IPS-18c (cell line): ENCODE data around the gene TNS1.

ENCODE experiments used
- H3K4me3 ChIP-seq: 2 replicates; pipeline ENCODE4 v1.7.0; 2013; ENCODE audit warnings: low read depth, mild to moderate bottlenecking, low read length, moderate library complexity; ENCODE audit not compliant: insufficient read depth
- H3K9me3 ChIP-seq: one replicate; pipeline ENCODE4 v1.6.1; 2013; ENCODE audit warnings: mild to moderate bottlenecking, low read length, moderate library complexity; ENCODE audit not compliant: control insufficient read depth, insufficient read depth

TNS1 gene

DNA sequence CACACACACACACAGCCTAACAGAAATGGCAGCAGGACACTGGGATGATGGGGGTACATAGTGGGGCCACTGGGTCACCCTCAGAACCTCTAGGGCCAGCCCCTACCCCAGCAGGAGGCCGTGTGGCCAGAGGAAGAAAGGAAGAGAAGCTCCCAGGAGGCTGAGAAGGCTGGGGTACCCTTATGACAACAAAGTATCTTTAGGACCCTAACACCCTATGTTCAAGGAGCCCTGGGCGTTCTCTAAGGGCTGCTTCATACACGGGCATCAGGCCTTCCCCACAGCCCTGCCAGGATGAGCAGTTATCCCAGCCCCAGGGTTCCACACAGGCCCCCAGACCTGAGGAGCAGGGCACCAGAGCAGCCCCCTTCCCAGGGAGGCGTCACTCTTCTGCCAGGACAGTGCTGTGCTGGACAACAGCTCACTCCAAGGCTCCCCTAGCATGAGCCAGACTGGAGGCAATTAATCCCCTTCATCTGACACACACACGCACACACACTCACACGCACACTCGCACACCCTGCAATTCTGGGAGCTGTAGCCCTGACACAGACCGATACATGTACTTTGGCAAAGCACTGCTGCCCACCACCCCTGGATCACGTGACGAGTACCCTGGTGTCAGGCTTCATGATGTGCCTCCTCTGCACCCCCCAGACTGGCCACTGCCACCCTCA lies 163.6 kb downstream of the TNS1 start:
- Histone ChIP-seq H3K9me3 (peaks cover 6% of the 10 kb centered on the region), H3K4me3 (no peak overlapping the region)

DNA sequence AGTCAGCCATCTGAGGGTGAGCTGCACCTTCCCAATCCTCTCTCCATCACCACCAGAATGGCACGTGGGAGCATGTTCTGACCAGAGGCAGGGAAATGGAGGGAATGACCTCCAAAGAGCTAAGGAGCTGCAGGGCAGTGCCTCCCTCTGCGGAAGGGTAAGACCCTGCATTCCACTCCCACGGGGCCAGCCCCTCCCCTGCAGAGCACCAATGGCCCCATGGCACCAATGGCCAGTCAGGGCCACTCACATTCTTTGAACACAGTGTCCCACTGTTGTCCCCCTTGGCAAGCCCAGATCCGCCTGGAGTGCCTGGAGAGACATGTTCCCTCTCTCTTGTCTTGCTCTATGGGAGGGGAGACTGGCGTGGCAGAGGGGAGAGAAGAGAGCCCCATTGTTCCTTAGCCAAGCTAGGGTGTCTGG lies 164.4 kb downstream of the TNS1 start:
- H3K4me3 ChIP-seq = no peak overlapping the region

GRCh38 chr2:217837530-217837929 lies 165.3 kb downstream of the TNS1 start:
- H3K4me3 ChIP-seq = no peak overlapping the region

More for the DNA sequence above, 164.4 kb downstream of the TNS1 start:
- peaks cover 6% of the 10 kb centered on the region for H3K9me3 ChIP-seq

DNA sequence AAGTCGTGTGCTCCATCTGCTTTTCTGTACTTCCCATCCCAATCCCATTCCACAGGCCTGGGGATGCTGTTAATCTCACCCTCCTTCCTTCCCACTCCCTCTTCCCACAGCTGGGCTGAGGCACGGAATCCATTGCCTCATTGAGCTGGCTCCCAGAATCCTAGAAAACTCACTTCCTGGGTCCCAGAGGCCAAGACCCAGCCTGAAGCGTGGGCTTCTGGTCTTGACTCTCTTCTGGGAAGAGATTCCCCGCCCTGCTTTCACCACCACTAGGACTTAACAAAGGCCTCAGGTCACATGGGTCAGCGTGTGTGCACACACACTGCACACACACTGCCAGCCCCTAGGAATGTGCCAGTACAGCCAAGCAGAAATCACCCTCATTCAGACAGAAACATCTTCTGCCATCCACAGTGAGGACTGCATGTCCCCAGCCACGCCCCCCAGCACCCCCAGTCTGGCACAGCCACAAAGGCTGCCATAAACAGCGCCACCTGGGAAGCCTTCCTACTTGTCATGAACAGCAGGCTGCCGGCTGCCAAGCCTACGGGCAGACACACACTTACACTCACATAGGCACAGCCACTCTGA lies 165.8 kb downstream of the TNS1 start:
- Histone ChIP-seq H3K4me3 (no peak overlapping the region), H3K9me3 (peaks cover 2% of the 10 kb centered on the region)

More at GRCh38 chr2:217837530-217837929, 165.3 kb downstream of the TNS1 start:
- peaks cover 5% of the 10 kb centered on the region for H3K9me3 ChIP-seq

- peaks cover 2% of the 10 kb centered on the region for H3K9me3 ChIP-seq
- H3K4me3 ChIP-seq = no peak overlapping the region
Measured at GRCh38 chr2:217835931-217836891, 166.6 kb downstream of the TNS1 start.

GRCh38 chr2:217834744-217835513 lies 167.9 kb downstream of the TNS1 start:
- peaks cover 2% of the 10 kb centered on the region for H3K9me3 ChIP-seq
- H3K4me3 ChIP-seq = no peak overlapping the region

DNA sequence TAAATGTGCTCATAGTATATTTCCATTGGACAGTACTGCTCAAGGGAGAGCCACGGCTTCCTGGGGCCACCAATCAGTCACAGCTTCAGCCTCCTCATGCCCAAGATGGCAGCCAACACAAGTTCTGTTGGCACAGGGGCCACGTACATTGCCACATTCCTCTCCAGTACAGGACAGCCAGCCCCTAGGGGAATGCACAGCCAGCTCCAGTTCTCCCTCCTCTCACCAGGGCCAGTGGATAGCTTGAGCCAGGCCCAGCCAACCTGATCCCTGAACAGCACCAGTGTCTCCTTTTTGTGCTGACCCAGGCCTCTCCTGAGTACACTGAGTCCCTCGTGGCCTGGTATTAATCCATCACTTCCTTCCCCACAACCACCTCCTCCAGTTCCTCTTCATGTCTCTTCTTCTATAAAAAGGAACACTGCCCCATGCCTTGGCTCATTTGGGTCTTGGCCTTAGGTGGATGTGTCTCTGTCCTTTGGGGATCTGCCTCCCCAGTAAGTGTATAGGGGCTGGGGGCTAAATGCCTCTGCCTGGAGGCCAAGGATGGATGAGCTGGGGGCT lies 168.7 kb downstream of the TNS1 start:
- Histone ChIP-seq H3K9me3 (peaks cover under 1% of the 10 kb centered on the region), H3K4me3 (no peak overlapping the region)

- H3K9me3 ChIP-seq = no peaks in the 10 kb centered on the region
- no peak overlapping the region for H3K4me3 ChIP-seq
Measured at GRCh38 chr2:217833439-217833838, 169.4 kb downstream of the TNS1 start.

GRCh38 chr2:217832987-217833386 lies 169.8 kb downstream of the TNS1 start:
- Histone ChIP-seq H3K4me3 (no peak overlapping the region), H3K9me3 (no peaks in the 10 kb centered on the region)

- no peak overlapping the region for H3K4me3 ChIP-seq
- H3K9me3 ChIP-seq = no peaks in the 10 kb centered on the region
Measured at GRCh38 chr2:217832115-217832514, 170.7 kb downstream of the TNS1 start.

GRCh38 chr2:217831306-217831705 lies 171.5 kb downstream of the TNS1 start:
- H3K4me3 ChIP-seq = no peak overlapping the region
- H3K9me3 ChIP-seq = no peaks in the 10 kb centered on the region

- Histone ChIP-seq H3K9me3 (no peaks in the 10 kb centered on the region), H3K4me3 (no peak overlapping the region)
Measured at GRCh38 chr2:217830807-217831206, 172.0 kb downstream of the TNS1 start.

GRCh38 chr2:217830061-217830460 lies 172.7 kb downstream of the TNS1 start:
- no peak overlapping the region for H3K4me3 ChIP-seq
- H3K9me3 ChIP-seq = no peaks in the 10 kb centered on the region

DNA sequence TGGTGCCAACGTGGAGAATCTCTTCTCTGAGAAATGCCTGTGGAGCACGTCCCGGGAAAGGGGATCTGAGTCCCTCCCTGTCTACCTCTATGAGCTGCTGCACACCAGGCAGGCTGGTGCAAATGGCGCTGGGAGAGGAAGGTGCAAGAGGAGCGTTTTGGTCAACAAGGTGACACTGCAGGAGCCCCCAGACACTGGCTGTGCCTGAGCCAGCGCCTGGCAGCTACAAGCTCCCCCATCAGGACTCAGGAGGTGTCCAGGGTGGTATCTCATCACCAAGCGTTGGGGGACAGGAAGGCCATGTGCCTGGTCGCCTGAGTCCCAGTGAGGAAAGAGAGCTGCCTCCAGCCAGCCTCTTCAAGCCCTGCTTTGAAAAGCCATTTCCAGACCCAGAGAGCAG lies 173.4 kb downstream of the TNS1 start:
- no peak overlapping the region for H3K4me3 ChIP-seq

GRCh38 chr2:217828336-217828735 lies 174.5 kb downstream of the TNS1 start:
- Histone ChIP-seq H3K4me3 (no peak overlapping the region), H3K9me3 (no peaks in the 10 kb centered on the region)

More for the DNA sequence above, 173.4 kb downstream of the TNS1 start:
- no peaks in the 10 kb centered on the region for H3K9me3 ChIP-seq

GRCh38 chr2:217827430-217828201 lies 175.2 kb downstream of the TNS1 start:
- no peak overlapping the region for H3K4me3 ChIP-seq
- no peaks in the 10 kb centered on the region for H3K9me3 ChIP-seq
